PC-9 (cell line): Measurements from ENCODE around the gene THPO.

Experiments
- EZH2 ChIP-seq: fragments of 200-600 bp; sonication (generic); IDR thresholded peaks from 2 replicates; pipeline ENCODE4 v1.8.0; 2017; ENCODE audit warnings: antibody characterized with exemption, low read depth
- TF ChIP-seq, protein P1 (sequence below): fragments of 200-600 bp; sonication (generic); conservative IDR thresholded peaks from 2 replicates; pipeline ENCODE4 v1.6.1; 2017; ENCODE audit warnings: mixed run types, antibody characterized with exemption, mild to moderate bottlenecking, moderate library complexity

DNA sequence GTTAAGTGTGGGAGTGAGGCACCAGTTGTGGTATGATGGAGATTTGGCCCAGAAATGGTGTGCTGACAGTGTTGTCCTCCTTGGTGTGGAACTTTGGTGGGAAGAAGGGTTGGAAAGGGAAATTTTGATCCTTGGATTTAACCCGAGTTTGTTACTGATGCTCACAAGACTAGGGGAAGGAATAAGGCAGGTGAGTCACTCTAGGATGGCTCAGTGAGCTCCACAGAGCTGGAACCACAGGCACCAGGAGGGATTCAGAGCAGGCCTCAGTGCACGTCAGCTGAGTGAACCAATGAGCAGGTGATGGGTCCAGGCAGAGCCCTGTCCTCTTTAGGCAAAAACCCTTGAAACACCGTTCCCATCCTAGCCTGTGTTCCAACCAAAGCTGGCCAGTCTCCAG, 13.3 kb upstream of the THPO start:
- TF ChIP-seq, protein P1, sequence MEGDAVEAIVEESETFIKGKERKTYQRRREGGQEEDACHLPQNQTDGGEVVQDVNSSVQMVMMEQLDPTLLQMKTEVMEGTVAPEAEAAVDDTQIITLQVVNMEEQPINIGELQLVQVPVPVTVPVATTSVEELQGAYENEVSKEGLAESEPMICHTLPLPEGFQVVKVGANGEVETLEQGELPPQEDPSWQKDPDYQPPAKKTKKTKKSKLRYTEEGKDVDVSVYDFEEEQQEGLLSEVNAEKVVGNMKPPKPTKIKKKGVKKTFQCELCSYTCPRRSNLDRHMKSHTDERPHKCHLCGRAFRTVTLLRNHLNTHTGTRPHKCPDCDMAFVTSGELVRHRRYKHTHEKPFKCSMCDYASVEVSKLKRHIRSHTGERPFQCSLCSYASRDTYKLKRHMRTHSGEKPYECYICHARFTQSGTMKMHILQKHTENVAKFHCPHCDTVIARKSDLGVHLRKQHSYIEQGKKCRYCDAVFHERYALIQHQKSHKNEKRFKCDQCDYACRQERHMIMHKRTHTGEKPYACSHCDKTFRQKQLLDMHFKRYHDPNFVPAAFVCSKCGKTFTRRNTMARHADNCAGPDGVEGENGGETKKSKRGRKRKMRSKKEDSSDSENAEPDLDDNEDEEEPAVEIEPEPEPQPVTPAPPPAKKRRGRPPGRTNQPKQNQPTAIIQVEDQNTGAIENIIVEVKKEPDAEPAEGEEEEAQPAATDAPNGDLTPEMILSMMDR, result no peak
- no peak for TF ChIP-seq EZH2
